Skeletal muscle tissue (tissue), 5 donors: ENCODE data around the gene AMOT. TPM values are rescaled to one million over a fixed set of nuclear protein-coding genes. Genes with fewer than 3 reads are reported as not detected.

Experiments used
- H3K27ac ChIP-seq: one replicate; pipeline ENCODE4 v1.7.0; 2013; ENCODE audit warnings: mild to moderate bottlenecking, low read depth, low read length, inconsistent platforms
- H3K27me3 ChIP-seq, 3 donors: one replicate each; pipeline ENCODE4 v1.7.0; 2013; ENCODE audit warnings: low read length in 3 of 3; ENCODE audit not compliant: control insufficient read depth in 3 of 3, insufficient read depth in 3 of 3
- H3K36me3 ChIP-seq, 3 donors: one replicate each; pipeline ENCODE4 v1.7.0; 2013; ENCODE audit warnings: low read length in 3 of 3; ENCODE audit not compliant: control insufficient read depth in 3 of 3, insufficient read depth in 3 of 3
- H3K4me1 ChIP-seq, 3 donors: one replicate each; pipeline ENCODE4 v1.7.0; 2013; ENCODE audit warnings: low read length in 3 of 3, mild to moderate bottlenecking in 3 of 3; ENCODE audit not compliant: control insufficient read depth in 3 of 3, insufficient read depth in 3 of 3
- H3K4me3 ChIP-seq, 3 donors: one replicate each; pipeline ENCODE4 v1.7.0; 2013; ENCODE audit warnings: low read length in 3 of 3
- H3K9ac ChIP-seq, 3 donors: one replicate each; pipeline ENCODE4 v1.7.0; 2013; ENCODE audit warnings: low read length in 3 of 3, mild to moderate bottlenecking in 3 of 3, moderate library complexity in 2 of 3, low read depth in 1 of 3
- H3K9me3 ChIP-seq, 3 donors: one replicate each; pipeline ENCODE4 v1.7.0; 2013; ENCODE audit warnings: low read length in 3 of 3; ENCODE audit not compliant: control insufficient read depth in 3 of 3
- small RNA-seq: library from RNA; depleted of rRNA; stranded (forward); fragments of <200 nt; gene quantifications from one replicate; pipeline ENCODE3, GENCODE V24; 2014
- total RNA-seq: library from RNA; depleted of rRNA; stranded (reverse); fragments of >200 nt; gene quantifications from one replicate; pipeline ENCODE4 v1.2.3, GENCODE V29; 2014
- donor health status: Osteomylitis.

AMOT gene
- total RNA-seq, 1 donor from 2014 or later: 30.8 TPM

GRCh38 chrX:112734290-112734689 is 106.3 kb downstream of the AMOT start:
- Histone ChIP-seq H3K27ac (no peak overlapping the region), H3K36me3 (no peaks in the 10 kb centered on the region), H3K27me3 (peaks cover 0 to 6% (median 0%) of the 10 kb centered on the region in 3 donors), H3K4me3 (no peak overlapping the region), H3K9ac (no peak overlapping the region), H3K9me3 (no peaks in the 10 kb centered on the region), H3K4me1 (no peaks in the 10 kb centered on the region)

- H3K27me3 ChIP-seq: peaks cover 0 to 6% (median 0%) of the 10 kb centered on the region in 3 donors
Measured at GRCh38 chrX:112731793-112732192, 108.8 kb downstream of the AMOT start.

More at GRCh38 chrX:112731793-112732192, 108.8 kb downstream of the AMOT start:
- H3K4me3 ChIP-seq: no peak overlapping the region
- H3K9me3 ChIP-seq: no peaks in the 10 kb centered on the region
- H3K4me1 ChIP-seq: no peaks in the 10 kb centered on the region
- H3K9ac ChIP-seq: no peak overlapping the region
- no peak overlapping the region for H3K27ac ChIP-seq
- H3K36me3 ChIP-seq: no peaks in the 10 kb centered on the region

Small RNA genes within 50 kb of the gene (small RNA-seq; reads per million reads assigned to genes)
- gene RN7SL266P: not detected

Other genes with a start within 250 kb of the AMOT start
- under 0.01 TPM for gene LHFPL1, start 160.9 kb downstream of the AMOT start, total RNA-seq